ENCODE measurements around the gene TTLL3. TPM values are rescaled to one million over a fixed set of nuclear protein-coding genes. Genes with fewer than 3 reads are reported as not detected.

Gene TTLL3
- total and polyA plus RNA-seq, 2 donors from 2014 or later, result 27.5 to 61.0 TPM

- peaks cover 5 to 36% (median 16%) of the 10 kb centered on the region in 3 donors for H3K36me3 ChIP-seq (ENCODE audit: control insufficient read depth in 2 of 3, insufficient read depth in 3 of 3, low read length in 3 of 3)
- TF ChIP-seq CTCF (IDR thresholded peaks at IDR 0.05; ENCODE audit: borderline replicate concordance, extremely low read depth, insufficient read depth), result no peak
- DNase-seq (no peak), FAIRE-seq (no peak)
- no peak overlapping the region for H3K9ac ChIP-seq (ENCODE audit: low read length in 3 of 3)
- peaks cover 0 to 23% (median 11%) of the 10 kb centered on the region in 3 donors for H3K4me1 ChIP-seq (ENCODE audit: control insufficient read depth in 2 of 3, insufficient read depth in 2 of 3, low read depth in 1 of 3, low read length in 3 of 3)
- intact Hi-C loops (cut with DNase I), result no loop called here
- no peak overlapping the region for H3K27ac ChIP-seq (ENCODE audit: low read depth in 2 of 2, low read length in 2 of 2)
- no peaks in the 10 kb centered on the region for H3K27me3 ChIP-seq (ENCODE audit: control insufficient read depth, insufficient read depth, low read length)
- H3K9me3 ChIP-seq (ENCODE audit: control insufficient read depth in 2 of 3, insufficient read depth in 1 of 3, low read length in 3 of 3), result no peaks in the 10 kb centered on the region
- no peak overlapping the region for H3K4me3 ChIP-seq (ENCODE audit: low read length in 3 of 3)
Measured at GRCh38 chr3:9786209-9786739, 23.8 kb upstream of the TTLL3 start.

- DNase-seq (no peak), FAIRE-seq (no peak)
- intact Hi-C loops (cut with DNase I), result no loop called here
- Histone ChIP-seq H3K4me1 (ENCODE audit: control insufficient read depth in 2 of 3, insufficient read depth in 2 of 3, low read depth in 1 of 3, low read length in 3 of 3) (peaks cover 2 to 21% (median 13%) of the 10 kb centered on the region in 3 donors), H3K27me3 (ENCODE audit: control insufficient read depth, insufficient read depth, low read length) (no peaks in the 10 kb centered on the region), H3K27ac (ENCODE audit: low read depth in 2 of 2, low read length in 2 of 2) (no peak overlapping the region), H3K9me3 (ENCODE audit: control insufficient read depth in 2 of 3, insufficient read depth in 1 of 3, low read length in 3 of 3) (no peaks in the 10 kb centered on the region), H3K36me3 (ENCODE audit: control insufficient read depth in 2 of 3, insufficient read depth in 3 of 3, low read length in 3 of 3) (peaks cover 5 to 36% (median 16%) of the 10 kb centered on the region in 3 donors), H3K9ac (ENCODE audit: low read length in 3 of 3) (no peak overlapping the region), H3K4me3 (ENCODE audit: low read length in 3 of 3) (no peak overlapping the region)
- TF ChIP-seq CTCF (IDR thresholded peaks at IDR 0.05; ENCODE audit: borderline replicate concordance, extremely low read depth, insufficient read depth), result no peak
Measured at GRCh38 chr3:9786825-9787669, 23.0 kb upstream of the TTLL3 start.

GRCh38 chr3:9787714-9788113 lies 22.3 kb upstream of the TTLL3 start:
- FAIRE-seq, result no peak
- Histone ChIP-seq H3K4me3 (ENCODE audit: low read length in 3 of 3) (no peak overlapping the region), H3K9me3 (ENCODE audit: control insufficient read depth in 2 of 3, insufficient read depth in 1 of 3, low read length in 3 of 3) (no peaks in the 10 kb centered on the region), H3K9ac (ENCODE audit: low read length in 3 of 3) (no peak overlapping the region), H3K27ac (ENCODE audit: low read depth in 2 of 2, low read length in 2 of 2) (no peak overlapping the region), H3K36me3 (ENCODE audit: control insufficient read depth in 2 of 3, insufficient read depth in 3 of 3, low read length in 3 of 3) (peaks cover 5 to 36% (median 15%) of the 10 kb centered on the region in 3 donors), H3K4me1 (ENCODE audit: control insufficient read depth in 2 of 3, insufficient read depth in 2 of 3, low read depth in 1 of 3, low read length in 3 of 3) (peaks cover 2 to 18% (median 13%) of the 10 kb centered on the region in 3 donors), H3K27me3 (ENCODE audit: control insufficient read depth, insufficient read depth, low read length) (no peaks in the 10 kb centered on the region)
- no peak for DNase-seq
- no peak for TF ChIP-seq CTCF (IDR thresholded peaks at IDR 0.05; ENCODE audit: borderline replicate concordance, extremely low read depth, insufficient read depth)
- intact Hi-C loops (cut with DNase I), result no loop called here

Measured in kidney (tissue), 14 donors.